HFF-Myc (cell line): ENCODE data around the gene KCNK4.

ENCODE experiments used
- DNase-seq: peaks from one replicate; pipeline ENCODE4 v3.0.0-alpha.2; 2011; ENCODE audit warnings: low read depth; ENCODE audit errors: extremely low read depth
- H3K4me3 ChIP-seq: replicated peaks from 2 replicates; pipeline ENCODE4 v1.5.1; 2011; ENCODE audit warnings: low read depth, mild to moderate bottlenecking, control low read depth, low read length
- CTCF ChIP-seq: IDR thresholded peaks from 2 replicates; pipeline ENCODE4 v1.5.1; 2012; ENCODE audit warnings: mild to moderate bottlenecking, low read depth, low read length, control low read depth; ENCODE audit errors: missing control alignments

KCNK4 gene

GRCh38 chr11:64283092-64283491 is 8.0 kb upstream of the KCNK4 start:
- no peak overlapping the region for H3K4me3 ChIP-seq
- TF ChIP-seq CTCF = no peak
- DNase-seq = no peak

GRCh38 chr11:64284048-64284961 is 6.8 kb upstream of the KCNK4 start, which contains the start of gene BAD:
TSS of gene BAD (minus strand) at chr11:64284665. CDS start at chr11:64284368, 297 bp downstream.
- DNase-seq = no peak
- TF ChIP-seq CTCF = no peak
- peak within 1 kb of the TSS; percentile 70 for H3K4me3 ChIP-seq

DNA sequence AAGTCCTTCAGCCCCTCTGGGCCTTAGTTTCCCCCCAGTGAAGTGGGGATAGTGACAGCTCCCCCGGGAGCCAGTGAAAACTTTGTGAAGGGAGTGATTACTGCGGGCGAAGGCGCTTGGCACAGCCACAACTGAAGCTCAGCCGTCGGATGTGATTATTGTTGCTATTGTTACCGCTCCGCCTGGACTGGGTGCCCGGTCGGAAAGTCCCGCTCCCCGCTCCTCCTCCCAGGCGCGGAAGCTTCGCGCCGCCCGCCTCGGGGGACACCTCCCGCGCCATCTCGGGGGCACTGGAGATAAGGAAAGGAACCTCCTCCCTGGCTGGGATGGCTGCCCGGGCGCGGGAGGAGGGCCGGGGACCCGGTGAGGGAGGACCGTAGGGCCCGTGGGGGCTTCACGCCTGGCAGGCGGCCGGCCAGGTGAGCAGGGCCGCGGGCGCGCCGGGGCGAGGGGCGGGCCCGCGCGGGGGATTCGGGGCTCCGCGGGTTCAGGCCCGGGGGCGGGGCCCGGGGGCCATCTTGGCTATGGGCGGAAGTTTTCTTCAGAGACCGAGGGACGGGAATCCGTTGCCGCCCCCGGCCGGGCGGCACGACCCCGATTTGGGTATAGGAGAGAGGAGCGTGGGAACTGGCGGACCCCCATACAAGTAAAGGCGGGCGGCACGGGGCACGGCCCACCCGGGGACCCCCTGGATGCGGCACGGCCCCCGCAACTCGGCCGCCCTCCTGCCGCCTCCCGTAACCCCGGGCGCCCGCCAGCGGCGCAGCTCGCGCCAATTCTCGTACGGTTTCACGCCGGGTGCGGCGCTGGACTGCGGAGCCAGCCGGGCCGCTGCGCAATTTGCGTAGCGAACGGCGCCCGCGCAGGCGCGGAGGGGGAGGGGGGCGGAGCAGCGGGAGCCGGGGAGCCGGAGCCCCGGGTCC is 5.9 kb upstream of the KCNK4 start, which contains the start of gene GPR137:
GPR137 (plus strand) TSS at position 887 of the 923 bp plus-strand sequence. CDS start 677 bp downstream, outside the sequence.
- peak within 1 kb of the TSS; percentile 70 for H3K4me3 ChIP-seq
- TF ChIP-seq CTCF = no peak
- DNase-seq = no peak

DNA sequence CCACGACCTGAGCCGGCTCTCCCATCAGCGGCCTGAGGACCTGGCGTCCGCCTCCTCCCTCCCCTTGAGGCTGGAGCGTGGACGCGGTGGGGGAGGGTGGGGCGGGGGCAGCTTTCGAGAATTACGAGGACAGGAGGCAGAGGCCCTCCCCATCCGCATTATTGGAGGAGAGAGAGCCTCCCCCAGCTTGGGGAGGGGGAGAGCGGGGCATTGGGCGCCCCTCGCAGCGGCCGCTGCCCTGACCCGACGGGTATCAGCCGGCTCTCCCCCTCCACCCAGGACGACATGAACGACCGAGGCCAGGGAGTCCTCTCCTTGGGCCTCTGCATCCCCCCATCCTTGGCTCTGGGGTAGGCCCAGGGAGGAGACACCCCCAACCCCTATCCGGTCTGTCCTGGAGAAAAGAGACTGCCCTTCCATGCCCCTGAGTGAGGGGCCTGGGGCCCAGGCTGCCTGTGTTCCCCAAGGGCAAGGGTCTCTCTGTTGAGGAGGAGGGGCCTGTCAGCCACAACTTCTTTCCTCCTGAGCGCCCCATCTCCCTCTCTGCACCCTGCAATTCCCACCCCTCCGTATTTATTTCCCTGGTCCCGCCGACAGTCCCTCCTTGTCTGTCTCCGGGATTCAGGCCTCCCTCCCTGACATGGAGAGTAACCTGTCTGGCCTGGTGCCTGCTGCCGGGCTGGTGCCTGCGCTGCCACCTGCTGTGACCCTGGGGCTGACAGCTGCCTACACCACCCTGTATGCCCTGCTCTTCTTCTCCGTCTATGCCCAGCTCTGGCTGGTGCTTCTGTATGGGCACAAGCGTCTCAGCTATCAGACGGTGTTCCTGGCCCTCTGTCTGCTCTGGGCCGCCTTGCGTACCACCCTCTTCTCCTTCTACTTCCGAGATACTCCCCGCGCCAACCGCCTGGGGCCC is 5.0 kb upstream of the KCNK4 start:
- H3K4me3 ChIP-seq = peak overlapping the region; percentile 70
- no peak for DNase-seq

GRCh38 chr11:64286801-64287159 is 4.3 kb upstream of the KCNK4 start:
- no peak overlapping the region for H3K4me3 ChIP-seq
- no peak for DNase-seq
- no peak for TF ChIP-seq CTCF

More for the DNA sequence above, 5.0 kb upstream of the KCNK4 start:
- peak; percentile 9 for TF ChIP-seq CTCF
